ENCODE data around the gene GRID2IP. TPM values are rescaled to one million over a fixed set of nuclear protein-coding genes. Genes with fewer than 3 reads are reported as not detected.

GRID2IP gene
- total and polyA plus RNA-seq, 7 donors = 0.23 to 0.39 TPM; not detected in 5

DNA sequence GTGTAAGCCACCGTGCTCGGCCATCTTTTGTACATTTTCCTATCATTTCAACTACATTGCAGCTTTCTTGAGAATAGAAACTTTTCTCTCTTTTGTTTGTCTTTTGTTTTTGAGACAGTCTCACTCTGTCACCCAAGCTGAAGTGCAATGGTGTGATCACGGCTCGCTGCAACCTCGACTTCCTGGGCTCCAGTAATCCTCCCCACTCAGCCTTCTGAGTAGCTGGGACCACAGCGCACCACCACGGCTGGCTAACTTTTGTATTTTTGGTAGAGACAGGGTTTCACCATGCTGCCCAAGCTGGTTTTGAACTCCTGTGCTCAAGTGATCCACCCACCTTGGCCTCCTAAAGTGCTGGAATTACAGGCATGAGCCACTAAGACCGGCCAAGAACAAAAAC lies 72.2 kb downstream of the GRID2IP start:
- intact Hi-C loops (cut with DNase I) = no loop called here
- no peaks in the 10 kb centered on the region for H3K9me3 ChIP-seq
- no peak overlapping the region for H3K4me3 ChIP-seq
- peaks cover 0 to 5% (median 0%) of the 10 kb centered on the region in 4 donors for H3K36me3 ChIP-seq
- TF ChIP-seq POLR2A (IDR thresholded peaks at IDR 0.05) (no peak), POLR2AphosphoS5 (IDR thresholded peaks at IDR 0.05) (no peak), EP300 (IDR thresholded peaks at IDR 0.05) (no peak)
- TF ChIP-seq, protein P1, sequence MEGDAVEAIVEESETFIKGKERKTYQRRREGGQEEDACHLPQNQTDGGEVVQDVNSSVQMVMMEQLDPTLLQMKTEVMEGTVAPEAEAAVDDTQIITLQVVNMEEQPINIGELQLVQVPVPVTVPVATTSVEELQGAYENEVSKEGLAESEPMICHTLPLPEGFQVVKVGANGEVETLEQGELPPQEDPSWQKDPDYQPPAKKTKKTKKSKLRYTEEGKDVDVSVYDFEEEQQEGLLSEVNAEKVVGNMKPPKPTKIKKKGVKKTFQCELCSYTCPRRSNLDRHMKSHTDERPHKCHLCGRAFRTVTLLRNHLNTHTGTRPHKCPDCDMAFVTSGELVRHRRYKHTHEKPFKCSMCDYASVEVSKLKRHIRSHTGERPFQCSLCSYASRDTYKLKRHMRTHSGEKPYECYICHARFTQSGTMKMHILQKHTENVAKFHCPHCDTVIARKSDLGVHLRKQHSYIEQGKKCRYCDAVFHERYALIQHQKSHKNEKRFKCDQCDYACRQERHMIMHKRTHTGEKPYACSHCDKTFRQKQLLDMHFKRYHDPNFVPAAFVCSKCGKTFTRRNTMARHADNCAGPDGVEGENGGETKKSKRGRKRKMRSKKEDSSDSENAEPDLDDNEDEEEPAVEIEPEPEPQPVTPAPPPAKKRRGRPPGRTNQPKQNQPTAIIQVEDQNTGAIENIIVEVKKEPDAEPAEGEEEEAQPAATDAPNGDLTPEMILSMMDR (IDR thresholded peaks at IDR 0.05) = no peak
- whole genome bisulfite sequencing, 2 donors = 81 to 91% methylated on average over 8 of the region's 8 CpGs
- H3K27ac ChIP-seq = no peak overlapping the region
- H3K4me1 ChIP-seq = peaks cover 0 to 71% (median 39%) of the 10 kb centered on the region in 4 donors
- no peak for DNase-seq
- H3K27me3 ChIP-seq = no peaks in the 10 kb centered on the region

DNA sequence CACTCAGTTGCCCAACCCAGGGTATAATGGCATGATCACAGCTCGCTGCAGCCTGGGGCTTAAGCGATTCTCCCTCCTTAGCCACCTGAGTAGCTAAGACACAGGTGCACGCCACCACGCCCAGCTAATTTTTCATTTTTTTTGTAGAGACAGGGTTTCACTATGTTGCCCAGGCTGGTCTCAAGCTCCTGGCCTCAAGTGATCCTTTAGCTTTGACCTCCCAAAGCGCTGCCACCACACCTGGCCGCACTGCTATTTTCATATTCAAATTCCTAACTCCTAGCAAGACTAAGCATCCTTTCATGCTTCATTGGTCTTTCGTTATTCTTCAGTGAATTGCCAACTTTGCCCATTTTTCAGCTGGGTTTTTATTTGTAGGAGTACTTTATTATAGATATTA lies 73.1 kb downstream of the GRID2IP start:
- H3K27ac ChIP-seq = no peak overlapping the region
- no peaks in the 10 kb centered on the region for H3K27me3 ChIP-seq
- peaks cover 0 to 13% (median 0%) of the 10 kb centered on the region in 4 donors for H3K36me3 ChIP-seq
- TF ChIP-seq EP300 (IDR thresholded peaks at IDR 0.05) (no peak), POLR2AphosphoS5 (IDR thresholded peaks at IDR 0.05) (no peak), POLR2A (IDR thresholded peaks at IDR 0.05) (no peak)
- TF ChIP-seq, protein P1 (IDR thresholded peaks at IDR 0.05) = no peak
- no peak for DNase-seq
- H3K4me3 ChIP-seq = no peak overlapping the region
- intact Hi-C loops (cut with DNase I) = no loop called here
- WGBS, 2 donors = 92 to 93% methylated on average over 7 of the region's 7 CpGs
- H3K4me1 ChIP-seq = peaks cover 0 to 71% (median 39%) of the 10 kb centered on the region in 4 donors
- no peaks in the 10 kb centered on the region for H3K9me3 ChIP-seq

- peaks cover 0 to 62% (median 32%) of the 10 kb centered on the region in 4 donors for H3K4me1 ChIP-seq
- intact Hi-C loops (cut with DNase I) = no loop called here
- H3K27ac ChIP-seq = no peak overlapping the region
- DNase-seq = no peak
- no peaks in the 10 kb centered on the region for H3K27me3 ChIP-seq
- peaks cover 0 to 22% (median under 1%) of the 10 kb centered on the region in 4 donors for H3K36me3 ChIP-seq
- WGBS, 2 donors = 43 to 74% methylated on average over 1 of the region's 1 CpG
- no peaks in the 10 kb centered on the region for H3K9me3 ChIP-seq
- H3K4me3 ChIP-seq = no peak overlapping the region
- TF ChIP-seq POLR2AphosphoS5 (IDR thresholded peaks at IDR 0.05) (no peak), EP300 (IDR thresholded peaks at IDR 0.05) (no peak)
These were observed 74.0 kb downstream of the GRID2IP start for GRCh38 chr7:6477318-6477660.

DNA sequence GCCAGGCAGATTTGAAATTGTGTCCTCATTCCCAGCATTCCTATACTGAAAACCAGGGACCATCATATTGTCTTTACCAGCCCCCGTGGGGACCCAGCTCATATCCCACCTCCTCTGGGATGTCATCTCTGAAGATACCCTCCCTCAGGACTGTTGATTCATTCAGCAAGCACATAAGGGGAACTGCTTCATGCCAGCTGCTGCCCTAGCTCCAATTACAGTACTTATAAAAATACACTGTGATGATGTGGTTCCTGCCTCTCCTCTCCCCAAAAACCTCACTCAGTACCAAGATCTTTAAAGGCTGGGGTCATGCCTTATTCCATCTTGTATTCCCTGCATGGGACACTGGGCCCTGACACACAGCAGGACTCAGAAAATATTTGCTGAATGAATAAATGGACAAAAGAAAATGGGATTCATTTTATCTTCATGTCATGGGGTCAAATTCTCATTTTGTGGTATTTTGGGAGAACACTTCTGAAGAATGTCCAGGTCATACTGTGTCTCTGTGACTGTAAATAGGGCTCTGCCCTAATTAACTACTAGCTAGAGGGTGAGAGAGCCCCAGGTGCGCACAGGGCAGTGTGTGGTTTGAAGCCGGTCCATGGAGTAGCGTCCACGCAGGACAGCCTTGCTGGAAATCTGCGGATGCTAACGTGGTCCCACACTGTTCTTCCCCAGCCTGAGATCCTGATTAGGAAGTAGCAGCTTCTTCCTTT lies 74.5 kb downstream of the GRID2IP start:
- Histone ChIP-seq H3K9me3 (no peaks in the 10 kb centered on the region), H3K36me3 (peaks cover 0 to 27% (median 3%) of the 10 kb centered on the region in 4 donors), H3K27me3 (no peaks in the 10 kb centered on the region), H3K4me3 (no peak overlapping the region), H3K4me1 (peaks cover 0 to 57% (median 26%) of the 10 kb centered on the region in 4 donors), H3K27ac (no peak overlapping the region)
- TF ChIP-seq EP300 (IDR thresholded peaks at IDR 0.05) (no peak), POLR2AphosphoS5 (IDR thresholded peaks at IDR 0.05) (no peak), POLR2A (IDR thresholded peaks at IDR 0.05) (no peak)
- TF ChIP-seq, protein P1 (IDR thresholded peaks at IDR 0.05) = no peak
- intact Hi-C loops (cut with DNase I) = no loop called here
- DNase-seq = no peak
- WGBS, 2 donors = 82 to 88% methylated on average over 7 of the region's 7 CpGs

GRCh38 chr7:6475433-6476186 lies 75.7 kb downstream of the GRID2IP start:
- H3K4me3 ChIP-seq = no peak overlapping the region
- WGBS, 2 donors = 82 to 91% methylated on average over 3 of the region's 3 CpGs
- peaks cover 0 to 45% (median 18%) of the 10 kb centered on the region in 4 donors for H3K4me1 ChIP-seq
- no peak for TF ChIP-seq POLR2AphosphoS5 (IDR thresholded peaks at IDR 0.05)
- no peak for TF ChIP-seq POLR2A (IDR thresholded peaks at IDR 0.05)
- TF ChIP-seq, protein P1 (IDR thresholded peaks at IDR 0.05) = no peak
- no peak for TF ChIP-seq EP300 (IDR thresholded peaks at IDR 0.05)
- no peaks in the 10 kb centered on the region for H3K9me3 ChIP-seq
- no peak for DNase-seq
- intact Hi-C loops (cut with DNase I) = no loop called here
- no peaks in the 10 kb centered on the region for H3K27me3 ChIP-seq
- H3K36me3 ChIP-seq = peaks cover 0 to 34% (median 6%) of the 10 kb centered on the region in 4 donors
- no peak overlapping the region for H3K27ac ChIP-seq

Data from sigmoid colon (tissue), 7 donors.